Camera-type eye (tissue), 1 donor: ENCODE measurements around the gene MEMO1. TPM values are rescaled to one million over a fixed set of nuclear protein-coding genes. Genes with fewer than 3 reads are reported as not detected.

Source experiments
- total RNA-seq: library from RNA; depleted of rRNA; stranded (reverse); fragments of >200 nt; gene quantifications from one replicate; pipeline ENCODE4 v1.2.3, GENCODE V29; 2014

Gene MEMO1
- 36.6 TPM for total RNA-seq

DNA sequence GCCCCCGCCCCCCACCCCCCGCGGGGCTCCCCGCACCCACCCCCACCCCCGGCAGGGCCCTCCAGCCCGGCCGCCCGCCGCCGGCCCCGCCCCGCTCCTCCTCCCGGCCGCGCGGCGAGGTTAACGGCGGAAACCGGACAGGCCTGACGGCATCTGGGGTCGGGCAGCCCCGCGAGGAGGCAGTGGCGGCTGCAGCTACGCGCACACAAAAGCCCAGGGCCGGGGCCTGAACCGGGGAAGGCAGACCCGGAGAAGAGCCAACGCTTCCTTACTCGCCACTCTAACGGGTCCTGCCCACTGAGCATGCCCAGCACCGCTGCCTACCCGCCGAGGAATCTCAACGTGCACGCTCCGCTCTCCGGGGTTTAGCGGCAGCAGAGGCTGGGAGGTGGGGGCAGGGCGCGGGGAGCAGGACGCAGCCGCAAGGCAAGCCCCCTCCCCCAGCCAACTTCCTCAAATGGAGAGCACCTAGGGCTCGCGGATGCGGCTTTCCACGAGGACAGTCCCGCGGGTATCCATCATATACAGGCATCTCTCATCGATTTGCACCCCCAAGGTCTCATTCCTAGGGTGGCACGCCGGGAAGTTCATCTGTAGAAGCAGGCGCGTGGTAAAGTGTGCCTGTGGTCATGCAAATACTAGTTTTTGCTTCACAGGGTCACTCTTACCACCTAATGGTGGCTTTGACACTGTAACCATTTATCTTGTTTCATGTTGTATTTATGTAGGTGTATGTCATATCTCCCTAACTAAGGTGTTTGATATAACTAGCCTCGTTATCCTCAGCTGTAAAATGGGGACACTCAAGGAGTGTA, at the start of gene MEMO1:
Gene MEMO1 (minus strand): TSS at position 339 of the 815 bp plus-strand sequence. CDS start 761 bp downstream, outside the sequence.

GRCh38 chr2:32039447-32040219, 28.8 kb upstream of the MEMO1 start, which contains the start of gene DPY30:
Gene DPY30, minus strand, starts transcription at chr2:32039805. Its CDS starts 349 bp downstream, at chr2:32039456.

Other genes starting within 250 kb of the MEMO1 start
- gene DPY30, start 28.8 kb upstream of the MEMO1 start, total RNA-seq, result 66.6 TPM
- gene SPAST, start 52.5 kb upstream of the MEMO1 start, total RNA-seq, result 60.7 TPM
- 33.8 TPM for gene SLC30A6, start 154.9 kb upstream of the MEMO1 start, total RNA-seq